Neural progenitor cell (in vitro differentiated cells): ENCODE measurements around the gene LDLRAD4. TPM values are rescaled to one million over a fixed set of nuclear protein-coding genes. Genes with fewer than 3 reads are reported as not detected.

Experiments
- DNase-seq: peaks from one replicate; pipeline ENCODE4 v3.0.0-alpha.2; 2016; ENCODE audit warnings: low spot score
- H2AFZ ChIP-seq: fragments of 200-600 bp; sonication (generic); replicated peaks from 2 replicates; pipeline ENCODE4 v1.6.1; 2016; ENCODE audit warnings: antibody characterized with exemption
- H3F3A ChIP-seq: fragments of 200-600 bp; sonication (generic); 2 replicates; pipeline ENCODE4 v1.6.1; 2016; ENCODE audit warnings: antibody characterized with exemption, low read depth
- H3K27ac ChIP-seq: fragments of 200-600 bp; sonication (generic); 2 replicates; pipeline ENCODE4 v1.5.1; 2016; ENCODE audit warnings: mild to moderate bottlenecking
- H3K27me3 ChIP-seq: fragments of 200-600 bp; sonication (generic); 2 replicates; pipeline ENCODE4 v1.6.1; 2016; ENCODE audit warnings: mild to moderate bottlenecking, moderate library complexity
- H3K36me3 ChIP-seq: fragments of 200-600 bp; sonication (generic); 2 replicates; pipeline ENCODE4 v1.5.1; 2016
- H3K4me1 ChIP-seq: fragments of 200-600 bp; sonication (generic); 2 replicates; pipeline ENCODE4 v1.6.1; 2016; ENCODE audit warnings: mixed run types
- H3K4me2 ChIP-seq: fragments of 200-600 bp; sonication (generic); 2 replicates; pipeline ENCODE4 v1.6.1; 2016
- H3K4me3 ChIP-seq: fragments of 200-600 bp; sonication (generic); 2 replicates; pipeline ENCODE4 v1.5.1; 2016
- H3K79me2 ChIP-seq: fragments of 200-600 bp; sonication (generic); 2 replicates; pipeline ENCODE4 v1.6.1; 2016; ENCODE audit warnings: low read depth
- H3K9ac ChIP-seq: fragments of 200-600 bp; sonication (generic); 2 replicates; pipeline ENCODE4 v1.6.1; 2016
- H3K9me3 ChIP-seq: fragments of 200-600 bp; sonication (generic); 2 replicates; pipeline ENCODE4 v1.5.1; 2016; ENCODE audit warnings: low read depth
- H4K20me1 ChIP-seq: fragments of 200-600 bp; sonication (generic); 2 replicates; pipeline ENCODE4 v1.6.1; 2016; ENCODE audit warnings: low read depth
- H3K27ac Mint-ChIP-seq: 3 replicates; pipeline ENCODE4 v1.8.0; 2021; ENCODE audit warnings: mixed read lengths
- H3K27me3 Mint-ChIP-seq: 2 replicates; pipeline ENCODE4 v1.8.0; 2022; ENCODE audit warnings: low read depth, mild to moderate bottlenecking, inconsistent platforms, moderate library complexity, mixed read lengths; ENCODE audit not compliant: insufficient read depth
- H3K36me3 Mint-ChIP-seq: 3 replicates; pipeline ENCODE4 v1.8.0; 2021; ENCODE audit warnings: mixed read lengths
- H3K4me1 Mint-ChIP-seq: 3 replicates; pipeline ENCODE4 v1.8.0; 2021; ENCODE audit warnings: mixed read lengths
- H3K4me3 Mint-ChIP-seq: 3 replicates; pipeline ENCODE4 v1.8.0; 2021; ENCODE audit warnings: mild to moderate bottlenecking, moderate library complexity, mixed read lengths
- H3K9me3 Mint-ChIP-seq: 3 replicates; pipeline ENCODE4 v1.8.0; 2020; ENCODE audit warnings: mixed read lengths
- EZH2 ChIP-seq: fragments of 200-600 bp; sonication (generic); IDR thresholded peaks from 2 replicates; pipeline ENCODE4 v1.6.1; 2017; ENCODE audit warnings: antibody characterized with exemption, mild to moderate bottlenecking, moderate library complexity
- EZH2phosphoT487 ChIP-seq: fragments of 200-600 bp; sonication (generic); IDR thresholded peaks from 2 replicates; pipeline ENCODE4 v1.6.1; 2017; ENCODE audit warnings: antibody characterized with exemption
- total RNA-seq: library from RNA; depleted of rRNA; stranded (reverse); fragments of >200 nt; gene quantifications from 2 replicates; pipeline ENCODE4 v1.2.3, GENCODE V29; 2015; ENCODE audit warnings: low replicate concordance
- TF ChIP-seq, protein P1 (sequence below): fragments of 200-600 bp; sonication (generic); IDR thresholded peaks from 2 replicates; pipeline ENCODE4 v1.5.1; 2017; ENCODE audit warnings: antibody characterized with exemption, mild to moderate bottlenecking

Gene LDLRAD4
- total RNA-seq, 1 donor from 2014 or later, result 0.65 TPM

DNA sequence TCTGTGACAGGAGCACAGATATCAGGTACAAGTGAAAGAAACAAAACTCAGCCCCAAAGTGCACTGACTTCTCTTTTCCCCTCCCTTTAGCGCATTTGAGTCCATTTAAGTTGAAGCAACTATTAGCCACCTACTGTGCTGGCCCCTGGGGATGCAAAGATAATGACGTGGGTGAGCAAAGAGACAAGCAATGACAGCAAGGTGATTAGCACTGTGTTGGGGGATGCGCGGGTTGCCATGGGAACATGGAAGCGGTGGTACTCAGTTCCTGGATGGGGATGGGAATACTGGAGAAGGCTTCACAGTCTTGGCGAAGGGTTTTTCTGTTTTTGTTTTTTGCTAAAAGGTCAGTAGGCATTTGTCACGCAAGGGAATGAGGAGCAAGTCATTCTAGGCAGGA is 205.8 kb downstream of the LDLRAD4 start:
- H3K9me3 Mint-ChIP-seq, result no peaks in the 10 kb centered on the region
- no peak overlapping the region for H2AFZ ChIP-seq
- no peaks in the 10 kb centered on the region for H3K36me3 Mint-ChIP-seq
- TF ChIP-seq EZH2phosphoT487 (no peak), EZH2 (no peak)
- TF ChIP-seq, protein P1, sequence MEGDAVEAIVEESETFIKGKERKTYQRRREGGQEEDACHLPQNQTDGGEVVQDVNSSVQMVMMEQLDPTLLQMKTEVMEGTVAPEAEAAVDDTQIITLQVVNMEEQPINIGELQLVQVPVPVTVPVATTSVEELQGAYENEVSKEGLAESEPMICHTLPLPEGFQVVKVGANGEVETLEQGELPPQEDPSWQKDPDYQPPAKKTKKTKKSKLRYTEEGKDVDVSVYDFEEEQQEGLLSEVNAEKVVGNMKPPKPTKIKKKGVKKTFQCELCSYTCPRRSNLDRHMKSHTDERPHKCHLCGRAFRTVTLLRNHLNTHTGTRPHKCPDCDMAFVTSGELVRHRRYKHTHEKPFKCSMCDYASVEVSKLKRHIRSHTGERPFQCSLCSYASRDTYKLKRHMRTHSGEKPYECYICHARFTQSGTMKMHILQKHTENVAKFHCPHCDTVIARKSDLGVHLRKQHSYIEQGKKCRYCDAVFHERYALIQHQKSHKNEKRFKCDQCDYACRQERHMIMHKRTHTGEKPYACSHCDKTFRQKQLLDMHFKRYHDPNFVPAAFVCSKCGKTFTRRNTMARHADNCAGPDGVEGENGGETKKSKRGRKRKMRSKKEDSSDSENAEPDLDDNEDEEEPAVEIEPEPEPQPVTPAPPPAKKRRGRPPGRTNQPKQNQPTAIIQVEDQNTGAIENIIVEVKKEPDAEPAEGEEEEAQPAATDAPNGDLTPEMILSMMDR, result no peak
- DNase-seq, result peak; percentile 15
- H3K36me3 ChIP-seq, result no peaks in the 10 kb centered on the region
- H3K4me1 ChIP-seq, result no peaks in the 10 kb centered on the region
- H3K27ac ChIP-seq, result no peak overlapping the region
- H3F3A ChIP-seq, result no peaks in the 10 kb centered on the region
- peaks cover 25% of the 10 kb centered on the region for H3K4me1 Mint-ChIP-seq
- no peak overlapping the region for H3K4me3 Mint-ChIP-seq
- H4K20me1 ChIP-seq, result no peaks in the 10 kb centered on the region
- H3K27me3 ChIP-seq, result no peaks in the 10 kb centered on the region
- H3K79me2 ChIP-seq, result no peaks in the 10 kb centered on the region
- H3K27me3 Mint-ChIP-seq, result no peaks in the 10 kb centered on the region
- no peak overlapping the region for H3K27ac Mint-ChIP-seq
- no peak overlapping the region for H3K9ac ChIP-seq
- no peak overlapping the region for H3K4me2 ChIP-seq
- H3K4me3 ChIP-seq, result no peak overlapping the region
- no peaks in the 10 kb centered on the region for H3K9me3 ChIP-seq

DNA sequence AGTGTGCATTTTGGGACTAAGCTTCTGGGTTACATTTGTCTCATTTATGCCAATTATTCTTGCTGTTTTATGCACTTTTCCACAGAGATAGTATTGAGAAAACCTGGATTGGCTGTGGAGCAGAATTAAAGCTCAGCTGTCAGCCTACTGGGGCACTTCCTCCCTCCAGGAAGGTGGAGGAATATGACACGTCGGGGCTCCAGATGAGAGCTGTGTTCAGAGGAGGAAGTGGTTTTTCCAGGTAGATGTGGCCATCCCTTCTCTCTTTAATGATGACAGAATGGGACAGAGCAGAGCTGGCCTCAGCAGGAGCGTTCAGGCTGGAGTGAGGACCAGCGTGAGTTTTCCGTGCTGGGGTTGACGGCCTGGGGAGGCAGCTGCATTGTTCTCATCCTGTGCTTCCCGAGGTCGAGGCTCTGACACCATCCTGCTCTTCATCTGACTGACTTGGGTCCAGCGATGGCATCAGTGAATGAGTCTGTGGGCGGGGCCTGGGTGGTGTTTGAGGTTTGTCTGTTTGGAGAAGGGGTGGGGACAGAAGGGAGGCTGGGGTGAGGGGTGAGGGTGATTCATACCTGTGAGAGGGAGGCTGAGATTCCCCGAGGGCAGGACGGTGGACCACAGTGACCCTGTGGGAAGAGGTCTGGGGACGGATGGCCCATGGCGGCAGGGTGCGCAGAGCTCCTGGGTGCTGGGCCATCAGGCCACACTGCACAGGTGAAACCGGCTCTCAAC is 207.0 kb downstream of the LDLRAD4 start:
- Histone ChIP-seq H3K27ac (no peak overlapping the region), H3K4me1 (no peaks in the 10 kb centered on the region), H3K4me3 (no peak overlapping the region), H4K20me1 (no peaks in the 10 kb centered on the region), H2AFZ (no peak overlapping the region), H3K9me3 (no peaks in the 10 kb centered on the region), H3K4me2 (no peak overlapping the region), H3K27me3 (no peaks in the 10 kb centered on the region), H3K79me2 (no peaks in the 10 kb centered on the region), H3K9ac (no peak overlapping the region), H3K36me3 (no peaks in the 10 kb centered on the region), H3F3A (no peaks in the 10 kb centered on the region)
- TF ChIP-seq, protein P1, result no peak
- TF ChIP-seq EZH2 (no peak), EZH2phosphoT487 (no peak)
- H3K27me3 Mint-ChIP-seq, result no peaks in the 10 kb centered on the region
- no peaks in the 10 kb centered on the region for H3K9me3 Mint-ChIP-seq
- no peak for DNase-seq
- H3K27ac Mint-ChIP-seq, result no peak overlapping the region
- no peaks in the 10 kb centered on the region for H3K36me3 Mint-ChIP-seq
- H3K4me1 Mint-ChIP-seq, result peaks cover 25% of the 10 kb centered on the region
- H3K4me3 Mint-ChIP-seq, result no peak overlapping the region

DNA sequence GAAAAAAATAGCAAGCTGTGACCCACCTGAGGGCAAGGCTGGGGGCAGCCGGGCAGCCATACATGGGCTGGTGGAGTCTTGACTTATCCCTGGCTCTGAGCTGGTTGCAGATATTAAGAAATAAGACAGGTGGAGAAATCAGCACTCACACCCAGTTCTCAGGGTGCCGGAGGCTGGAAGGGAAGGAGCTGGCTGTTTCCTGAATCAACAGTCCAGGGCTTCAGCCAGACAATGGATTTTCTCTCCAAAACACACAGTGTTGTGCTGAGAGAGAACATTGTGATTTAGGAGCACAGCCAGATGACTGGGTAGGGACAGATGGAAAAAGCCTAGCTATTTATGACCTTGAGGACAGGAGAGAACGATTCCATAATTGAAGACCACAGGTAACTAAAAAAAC is 208.8 kb downstream of the LDLRAD4 start:
- no peaks in the 10 kb centered on the region for H3K4me1 ChIP-seq
- H3K4me3 Mint-ChIP-seq, result no peak overlapping the region
- no peaks in the 10 kb centered on the region for H3K9me3 Mint-ChIP-seq
- H3K36me3 ChIP-seq, result no peaks in the 10 kb centered on the region
- no peaks in the 10 kb centered on the region for H3K36me3 Mint-ChIP-seq
- H3K27ac Mint-ChIP-seq, result no peak overlapping the region
- no peak for DNase-seq
- peaks cover 22% of the 10 kb centered on the region for H3K4me1 Mint-ChIP-seq
- H3K4me3 ChIP-seq, result no peak overlapping the region
- H3K27me3 Mint-ChIP-seq, result no peaks in the 10 kb centered on the region
- H3F3A ChIP-seq, result no peaks in the 10 kb centered on the region
- TF ChIP-seq EZH2phosphoT487 (no peak), EZH2 (no peak)
- TF ChIP-seq, protein P1, result no peak
- H3K9ac ChIP-seq, result no peak overlapping the region
- H2AFZ ChIP-seq, result no peak overlapping the region
- no peaks in the 10 kb centered on the region for H4K20me1 ChIP-seq
- no peak overlapping the region for H3K4me2 ChIP-seq
- H3K79me2 ChIP-seq, result no peaks in the 10 kb centered on the region
- H3K27ac ChIP-seq, result no peak overlapping the region
- H3K9me3 ChIP-seq, result no peaks in the 10 kb centered on the region
- no peaks in the 10 kb centered on the region for H3K27me3 ChIP-seq
